ENCODE data around the gene TNRC6B. TPM values are rescaled to one million over a fixed set of nuclear protein-coding genes. Genes with fewer than 3 reads are reported as not detected.
A peak's percentile ranks its signal among the peaks of the same experiment; 100 is the strongest.
"Not testable (repeated sequence)": the region's sequence is repeated elsewhere in the genome, so short reads cannot be mapped to it uniquely, and the experiment has no call there.

The TNRC6B gene
- total and polyA plus RNA-seq, 9 donors, result 7.0 to 21.7 (median 9.7) TPM

- H3K4me3 ChIP-seq (ENCODE audit: low read length), result no peak overlapping the region
Observed at GRCh38 chr22:40182231-40182835, 4.6 kb downstream of the TNRC6B start.

GRCh38 chr22:40183029-40183581, 5.4 kb downstream of the TNRC6B start:
- Histone ChIP-seq H3K9me3 (replicated peaks; ENCODE audit: control insufficient read depth, low read depth, low read length) (no peaks in the 10 kb centered on the region), H3K4me1 (ENCODE audit: control insufficient read depth, insufficient read depth, low read length) (peaks cover 23% of the 10 kb centered on the region), H3K27me3 (ENCODE audit: control insufficient read depth, insufficient read depth, low read length) (no peaks in the 10 kb centered on the region), H3K4me3 (ENCODE audit: low read length) (no peak overlapping the region), H3K27ac (ENCODE audit: low read length) (peak overlapping the region; percentile 88), H3K36me3 (ENCODE audit: control insufficient read depth, insufficient read depth, low read length) (peaks cover 2% of the 10 kb centered on the region)
- DNase-seq, result peak; percentile 93
- WGBS (ENCODE audit: insufficient coverage), result 2% methylated on average over 6 of the region's 9 CpGs

More at GRCh38 chr22:40182231-40182835, 4.6 kb downstream of the TNRC6B start:
- no CpG with 5 or more reads among the region's 4 CpGs for WGBS (ENCODE audit: insufficient coverage)
- DNase-seq, result no peak
- H3K9me3 ChIP-seq (replicated peaks; ENCODE audit: control insufficient read depth, low read depth, low read length), result no peaks in the 10 kb centered on the region
- H3K27me3 ChIP-seq (ENCODE audit: control insufficient read depth, insufficient read depth, low read length), result no peaks in the 10 kb centered on the region
- peak overlapping the region; percentile 88 for H3K27ac ChIP-seq (ENCODE audit: low read length)
- peaks cover 24% of the 10 kb centered on the region for H3K4me1 ChIP-seq (ENCODE audit: control insufficient read depth, insufficient read depth, low read length)
- H3K36me3 ChIP-seq (ENCODE audit: control insufficient read depth, insufficient read depth, low read length), result peaks cover 2% of the 10 kb centered on the region

GRCh38 chr22:40183603-40184002, 5.9 kb downstream of the TNRC6B start:
- not testable (repeated sequence) for H3K9me3 ChIP-seq (replicated peaks; ENCODE audit: control insufficient read depth, low read depth, low read length); H3K27me3 ChIP-seq (ENCODE audit: control insufficient read depth, insufficient read depth, low read length); DNase-seq; H3K4me3 ChIP-seq (ENCODE audit: low read length); H3K36me3 ChIP-seq (ENCODE audit: control insufficient read depth, insufficient read depth, low read length)
- H3K27ac ChIP-seq (ENCODE audit: low read length), result peak overlapping the region; percentile 88
- H3K4me1 ChIP-seq (ENCODE audit: control insufficient read depth, insufficient read depth, low read length), result peaks cover 23% of the 10 kb centered on the region
- WGBS (ENCODE audit: insufficient coverage), result 78% methylated on average over 4 of the region's 13 CpGs

- H3K36me3 ChIP-seq (ENCODE audit: control insufficient read depth, insufficient read depth, low read length), result peaks cover 4% of the 10 kb centered on the region
- DNase-seq, result no peak
- H3K4me1 ChIP-seq (ENCODE audit: control insufficient read depth, insufficient read depth, low read length), result peaks cover 19% of the 10 kb centered on the region
- WGBS (ENCODE audit: insufficient coverage), result 94% methylated on average over 2 of the region's 7 CpGs
- no peaks in the 10 kb centered on the region for H3K9me3 ChIP-seq (replicated peaks; ENCODE audit: control insufficient read depth, low read depth, low read length)
- H3K27me3 ChIP-seq (ENCODE audit: control insufficient read depth, insufficient read depth, low read length), result no peaks in the 10 kb centered on the region
- no peak overlapping the region for H3K27ac ChIP-seq (ENCODE audit: low read length)
- H3K4me3 ChIP-seq (ENCODE audit: low read length), result no peak overlapping the region
Observed at GRCh38 chr22:40187389-40187788, 9.7 kb downstream of the TNRC6B start.

- Histone ChIP-seq H3K9me3 (replicated peaks; ENCODE audit: control insufficient read depth, low read depth, low read length) (no peaks in the 10 kb centered on the region), H3K4me3 (ENCODE audit: low read length) (no peak overlapping the region), H3K36me3 (ENCODE audit: control insufficient read depth, insufficient read depth, low read length) (peaks cover 4% of the 10 kb centered on the region), H3K27me3 (ENCODE audit: control insufficient read depth, insufficient read depth, low read length) (no peaks in the 10 kb centered on the region), H3K27ac (ENCODE audit: low read length) (no peak overlapping the region), H3K4me1 (ENCODE audit: control insufficient read depth, insufficient read depth, low read length) (peaks cover 30% of the 10 kb centered on the region)
- no peak for DNase-seq
- no CpG with 5 or more reads among the region's 1 CpG for WGBS (ENCODE audit: insufficient coverage)
Observed at GRCh38 chr22:40189997-40190396, 12.3 kb downstream of the TNRC6B start.

GRCh38 chr22:40190501-40190900, 12.8 kb downstream of the TNRC6B start:
- WGBS (ENCODE audit: insufficient coverage), result 75% methylated on average over 1 of the region's 2 CpGs
- Histone ChIP-seq H3K36me3 (ENCODE audit: control insufficient read depth, insufficient read depth, low read length) (peaks cover 4% of the 10 kb centered on the region), H3K4me3 (ENCODE audit: low read length) (no peak overlapping the region), H3K27me3 (ENCODE audit: control insufficient read depth, insufficient read depth, low read length) (no peaks in the 10 kb centered on the region), H3K27ac (ENCODE audit: low read length) (no peak overlapping the region), H3K4me1 (ENCODE audit: control insufficient read depth, insufficient read depth, low read length) (peaks cover 30% of the 10 kb centered on the region), H3K9me3 (replicated peaks; ENCODE audit: control insufficient read depth, low read depth, low read length) (no peaks in the 10 kb centered on the region)
- no peak for DNase-seq

- Histone ChIP-seq H3K36me3 (ENCODE audit: control insufficient read depth, insufficient read depth, low read length) (peaks cover 4% of the 10 kb centered on the region), H3K4me3 (ENCODE audit: low read length) (no peak overlapping the region), H3K27me3 (ENCODE audit: control insufficient read depth, insufficient read depth, low read length) (no peaks in the 10 kb centered on the region), H3K4me1 (ENCODE audit: control insufficient read depth, insufficient read depth, low read length) (peaks cover 39% of the 10 kb centered on the region), H3K9me3 (replicated peaks; ENCODE audit: control insufficient read depth, low read depth, low read length) (no peaks in the 10 kb centered on the region), H3K27ac (ENCODE audit: low read length) (no peak overlapping the region)
- 55% methylated on average over 9 of the region's 13 CpGs for WGBS (ENCODE audit: insufficient coverage)
- DNase-seq, result peak; percentile 79
Observed at GRCh38 chr22:40193429-40194421, 16.0 kb downstream of the TNRC6B start.

GRCh38 chr22:40194656-40195055, 16.9 kb downstream of the TNRC6B start:
- 32% methylated on average over 2 of the region's 3 CpGs for WGBS (ENCODE audit: insufficient coverage)
- H3K4me1 ChIP-seq (ENCODE audit: control insufficient read depth, insufficient read depth, low read length), result peaks cover 43% of the 10 kb centered on the region

GRCh38 chr22:40196628-40197360, 19.1 kb downstream of the TNRC6B start:
- Histone ChIP-seq H3K36me3 (ENCODE audit: control insufficient read depth, insufficient read depth, low read length) (no peaks in the 10 kb centered on the region), H3K4me3 (ENCODE audit: low read length) (no peak overlapping the region), H3K27me3 (ENCODE audit: control insufficient read depth, insufficient read depth, low read length) (no peaks in the 10 kb centered on the region), H3K4me1 (ENCODE audit: control insufficient read depth, insufficient read depth, low read length) (peaks cover 37% of the 10 kb centered on the region), H3K9me3 (replicated peaks; ENCODE audit: control insufficient read depth, low read depth, low read length) (no peaks in the 10 kb centered on the region), H3K27ac (ENCODE audit: low read length) (no peak overlapping the region)
- WGBS (ENCODE audit: insufficient coverage), result 73% methylated on average over 4 of the region's 7 CpGs
- DNase-seq, result peak; percentile 76

More at GRCh38 chr22:40194656-40195055, 16.9 kb downstream of the TNRC6B start:
- peaks cover 4% of the 10 kb centered on the region for H3K36me3 ChIP-seq (ENCODE audit: control insufficient read depth, insufficient read depth, low read length)
- no peaks in the 10 kb centered on the region for H3K27me3 ChIP-seq (ENCODE audit: control insufficient read depth, insufficient read depth, low read length)
- no peaks in the 10 kb centered on the region for H3K9me3 ChIP-seq (replicated peaks; ENCODE audit: control insufficient read depth, low read depth, low read length)
- no peak overlapping the region for H3K27ac ChIP-seq (ENCODE audit: low read length)
- no peak for DNase-seq
- no peak overlapping the region for H3K4me3 ChIP-seq (ENCODE audit: low read length)
